GM19438 (cell line): ENCODE data around the gene TMTC2.
"Not testable (repeated sequence)": the region's sequence is repeated elsewhere in the genome, so short reads cannot be mapped to it uniquely, and the experiment has no call there.

Experiments used
- ATAC-seq: cut with Tn5 transposase; IDR thresholded peaks from one replicate; pipeline ENCODE4 v1.9.1; 2021; ENCODE audit warnings: low read depth; ENCODE audit not compliant: unreplicated experiment

Gene TMTC2

GRCh38 chr12:82833481-82833880 is 146.8 kb downstream of the TMTC2 start:
- ATAC-seq: no peak

DNA sequence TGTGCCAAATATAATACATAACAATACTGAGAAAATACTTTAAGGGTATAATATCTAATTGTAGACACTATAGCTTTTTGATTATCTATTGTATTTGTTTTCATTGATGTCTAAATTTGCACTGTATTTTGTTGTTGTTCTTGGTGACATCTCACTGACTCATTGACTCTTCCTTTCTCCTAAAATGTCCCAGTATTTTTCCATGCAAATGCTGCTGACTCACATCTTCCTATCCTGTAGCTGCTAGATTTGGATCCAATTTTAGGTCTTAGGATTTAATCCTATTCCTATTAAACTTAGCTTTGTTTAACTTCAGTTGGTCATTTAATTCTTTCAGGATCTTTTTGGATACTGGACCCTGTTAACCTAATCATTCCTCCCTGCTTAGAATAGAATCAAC is 148.5 kb downstream of the TMTC2 start:
- no peak for ATAC-seq

DNA sequence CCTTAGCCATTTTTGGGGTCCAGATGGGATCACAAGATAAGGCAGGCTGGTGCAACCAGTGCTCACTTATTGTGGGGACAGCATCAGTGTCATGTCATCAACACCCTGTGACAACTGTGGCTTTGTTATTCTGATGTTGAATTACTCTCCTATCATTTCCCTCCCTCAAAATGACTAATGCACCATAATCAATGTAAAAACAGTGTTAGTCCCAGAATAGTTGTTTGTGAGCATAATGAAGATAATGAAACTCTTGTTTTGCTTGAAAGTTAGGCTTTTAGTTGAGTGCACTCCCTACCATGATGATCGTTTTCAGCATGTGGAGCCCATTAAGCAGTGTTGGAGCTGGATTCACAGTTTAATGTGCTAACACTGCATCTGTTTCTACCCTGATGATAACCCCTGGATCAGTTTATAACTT is 151.4 kb downstream of the TMTC2 start:
- no peak for ATAC-seq

DNA sequence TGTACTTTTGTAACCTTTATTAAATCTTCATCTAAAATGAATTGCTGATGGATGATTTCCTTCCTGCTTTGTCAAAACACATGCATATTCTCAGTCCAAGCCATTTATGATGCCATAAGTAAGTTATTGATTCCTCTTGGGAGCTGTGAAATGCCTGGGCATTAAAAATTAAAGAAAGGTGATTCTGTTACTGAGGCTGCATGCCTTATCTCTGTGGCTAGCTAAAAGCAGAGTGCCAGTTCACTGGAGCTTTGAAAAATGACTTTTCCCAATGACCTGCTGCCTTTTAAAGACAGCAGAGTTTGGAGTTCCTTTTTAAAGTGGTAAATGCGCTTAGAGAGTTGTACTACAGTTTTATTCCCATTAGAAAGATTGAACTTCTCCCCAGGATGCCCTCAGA is 152.1 kb downstream of the TMTC2 start:
- no peak for ATAC-seq

GRCh38 chr12:82839796-82840195 is 153.1 kb downstream of the TMTC2 start:
- no peak for ATAC-seq

DNA sequence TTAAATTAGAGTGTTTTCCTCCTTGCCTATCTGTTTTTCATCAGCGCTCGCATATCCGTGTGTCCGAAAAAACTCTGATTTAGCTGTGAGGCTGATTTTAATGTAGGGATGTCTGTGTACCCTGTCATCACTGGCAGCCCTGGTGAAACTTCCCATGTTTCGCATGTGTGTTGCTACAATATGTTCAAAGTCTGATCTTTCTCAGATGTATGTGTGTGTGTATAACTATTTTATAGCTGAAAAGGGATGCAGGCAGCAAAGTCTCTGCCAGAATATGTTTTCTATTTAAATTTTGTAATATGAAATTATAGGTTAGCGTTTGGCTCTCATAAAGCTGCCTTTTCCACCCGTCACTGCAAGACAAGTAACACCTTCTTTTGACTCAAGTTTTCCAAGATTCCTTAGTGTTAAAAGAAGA is 154.8 kb downstream of the TMTC2 start:
- ATAC-seq: no peak

GRCh38 chr12:82842480-82842879 is 155.8 kb downstream of the TMTC2 start:
- no peak for ATAC-seq

GRCh38 chr12:82845076-82845475 is 158.4 kb downstream of the TMTC2 start:
- ATAC-seq: not testable (repeated sequence)

- no peak for ATAC-seq
These were observed 162.1 kb downstream of the TMTC2 start for GRCh38 chr12:82848845-82849244.

GRCh38 chr12:82852529-82852928 is 165.8 kb downstream of the TMTC2 start:
- ATAC-seq: no peak

GRCh38 chr12:82855872-82856271 is 169.2 kb downstream of the TMTC2 start:
- peak; percentile 82 for ATAC-seq

- ATAC-seq: no peak
These were observed 170.6 kb downstream of the TMTC2 start for GRCh38 chr12:82857276-82857675.

- ATAC-seq: no peak
These were observed 171.3 kb downstream of the TMTC2 start for GRCh38 chr12:82857911-82858533.

DNA sequence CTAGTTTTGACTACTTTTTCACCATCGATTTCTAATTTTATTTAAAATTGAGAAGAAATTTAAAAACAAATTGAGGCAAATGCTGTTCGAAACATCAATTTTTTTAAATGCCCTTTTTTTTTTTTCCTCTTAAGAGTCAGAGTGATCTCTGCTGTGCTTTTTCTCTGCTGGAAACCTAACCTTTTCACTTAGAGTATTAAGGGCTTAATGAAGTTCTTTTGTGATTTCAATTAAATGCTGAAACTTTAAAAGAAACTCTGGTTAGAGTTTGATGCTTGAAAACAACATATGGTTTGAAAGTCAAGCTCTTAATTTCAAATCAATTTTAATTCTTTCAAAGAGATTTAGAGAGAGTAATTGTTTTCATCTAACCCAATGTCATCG is 171.8 kb downstream of the TMTC2 start:
- ATAC-seq: no peak

- no peak for ATAC-seq
These were observed 175.5 kb downstream of the TMTC2 start for GRCh38 chr12:82862069-82862841.

DNA sequence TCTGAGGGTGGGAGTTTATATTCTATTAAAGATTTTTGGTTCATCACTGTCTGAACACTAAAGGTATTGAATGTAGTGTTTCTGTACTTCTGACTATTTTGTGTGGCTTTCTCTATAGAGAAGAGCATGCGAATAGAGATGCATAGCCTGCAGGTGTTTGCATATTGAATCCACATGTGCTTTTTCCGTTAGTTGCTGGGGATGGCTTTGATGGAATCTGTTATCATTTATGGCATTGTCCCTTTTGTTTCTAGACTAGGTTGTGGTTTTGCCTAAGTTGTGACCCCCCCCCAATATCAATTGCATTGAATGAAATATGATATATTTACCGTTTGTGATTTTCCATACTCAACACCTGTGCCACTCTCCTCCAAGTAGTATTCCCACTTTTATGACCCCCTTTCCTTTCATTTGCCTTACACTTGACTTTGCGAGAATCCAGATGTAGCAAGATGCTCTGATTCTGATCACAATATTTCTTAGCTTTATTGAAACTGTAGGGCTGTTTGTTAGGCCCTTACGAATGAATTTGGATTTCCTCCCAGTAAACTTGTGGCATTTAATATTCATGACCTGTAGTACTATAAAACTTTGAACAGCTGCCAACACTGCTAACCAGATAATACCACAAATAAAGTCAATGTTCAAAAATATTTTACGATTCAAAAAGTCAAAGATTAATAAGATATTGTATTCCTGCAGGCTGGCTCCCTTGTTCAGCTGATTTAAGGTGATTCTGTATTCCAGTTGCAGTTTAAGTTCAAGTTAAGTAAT is 176.4 kb downstream of the TMTC2 start:
- no peak for ATAC-seq

- no peak for ATAC-seq
These were observed 179.6 kb downstream of the TMTC2 start for GRCh38 chr12:82866227-82866775.

- ATAC-seq: no peak
These were observed 180.2 kb downstream of the TMTC2 start for GRCh38 chr12:82866946-82867345.

GRCh38 chr12:82867762-82868500 is 181.2 kb downstream of the TMTC2 start:
- ATAC-seq: no peak

DNA sequence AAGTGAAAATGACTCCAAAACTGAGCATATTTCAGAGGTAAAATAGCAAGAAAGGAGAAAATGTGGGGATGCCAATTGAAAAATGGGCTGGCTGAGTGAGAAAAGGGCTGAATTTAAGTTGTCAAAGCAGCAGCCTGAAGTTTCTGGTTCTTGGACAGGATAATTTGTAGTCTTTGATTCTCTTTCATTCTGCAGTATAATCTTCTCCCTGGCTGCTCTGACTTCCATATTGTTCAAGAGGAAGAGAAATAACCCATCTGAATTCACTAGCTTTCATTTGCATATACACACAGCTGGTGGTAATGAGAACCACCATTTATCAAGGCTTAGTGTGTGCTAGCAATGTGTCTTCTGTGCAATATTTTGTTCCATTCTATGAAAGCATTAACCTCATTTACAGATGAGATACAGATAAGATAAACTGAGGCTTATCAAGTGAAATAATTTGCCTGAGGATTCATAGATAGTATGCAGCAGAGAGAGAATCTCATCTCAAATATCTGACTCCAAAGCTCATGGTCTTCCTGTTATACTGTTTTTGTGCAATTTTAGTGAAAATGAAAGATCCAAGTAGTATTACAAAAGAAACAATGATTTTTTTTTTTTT is 184.2 kb downstream of the TMTC2 start:
- ATAC-seq: no peak
